PC-9 (cell line): ENCODE measurements around the gene NFIA. TPM values are rescaled to one million over a fixed set of nuclear protein-coding genes. Genes with fewer than 3 reads are reported as not detected.

Experiments used
- BruUV-seq: library from RNA; stranded (reverse); fragments of 400-500 nt; replicated peaks from 2 replicates; lab custom pipeline; 2021; lab: Mats Ljungman, UMichigan
- CTCF ChIA-PET: fragments of 300-600 bp; sonication (Branson Sonifier 250); formaldehyde crosslinking; loops from one replicate; lab custom pipeline; 2022; ENCODE audit warnings: antibody characterized with exemption; lab: Charles Lee
- POLR2A ChIA-PET: fragments of 300-600 bp; sonication (Branson Sonifier 250); formaldehyde crosslinking; loops from one replicate; lab custom pipeline; 2022; ENCODE audit warnings: antibody characterized with exemption; ENCODE audit not compliant: unreplicated experiment; lab: Charles Lee
- DNase-seq, 2 experiments: peaks; one replicate each; pipeline versions ENCODE4 v3.0.0 to v3.0.0-alpha.2; 2015 to 2022; ENCODE audit warnings: mixed read lengths in 1 of 2
- H2AFZ ChIP-seq: fragments of 200-600 bp; sonication (generic); 2 replicates; pipeline ENCODE4 v1.8.1; 2017; ENCODE audit warnings: antibody characterized with exemption
- H3F3A ChIP-seq: fragments of 200-600 bp; sonication (generic); 2 replicates; pipeline ENCODE4 v1.8.1; 2017; ENCODE audit warnings: antibody characterized with exemption, mild to moderate bottlenecking, low read depth; ENCODE audit not compliant: insufficient read depth
- H3K27ac ChIP-seq: fragments of 200-600 bp; sonication (generic); 2 replicates; pipeline ENCODE4 v1.6.1; 2016; ENCODE audit warnings: mixed run types
- H3K27me3 ChIP-seq: fragments of 200-600 bp; sonication (generic); 2 replicates; pipeline ENCODE4 v1.6.1; 2016; ENCODE audit warnings: low read depth, mixed run types; ENCODE audit not compliant: insufficient read depth
- H3K36me3 ChIP-seq: fragments of 200-600 bp; sonication (generic); 2 replicates; pipeline ENCODE4 v1.6.1; 2016; ENCODE audit warnings: low read depth, mixed run types
- H3K4me1 ChIP-seq: fragments of 200-600 bp; sonication (generic); replicated peaks from 2 replicates; pipeline ENCODE4 v1.6.1; 2016; ENCODE audit warnings: mixed run types; ENCODE audit not compliant: insufficient read depth
- H3K4me2 ChIP-seq: fragments of 200-600 bp; sonication (generic); 2 replicates; pipeline ENCODE4 v1.6.1; 2017; ENCODE audit warnings: mixed run types
- H3K4me3 ChIP-seq: fragments of 200-600 bp; sonication (generic); 2 replicates; pipeline ENCODE4 v1.6.1; 2016; ENCODE audit warnings: mixed run types
- H3K79me2 ChIP-seq: fragments of 200-600 bp; sonication (generic); 2 replicates; pipeline ENCODE4 v1.6.1; 2017; ENCODE audit warnings: low read depth, mixed run types
- H3K9me2 ChIP-seq: fragments of 200-600 bp; sonication (generic); 2 replicates; pipeline ENCODE4 v1.8.1; 2017; ENCODE audit warnings: mild to moderate bottlenecking; ENCODE audit not compliant: insufficient read depth
- H3K9me3 ChIP-seq: fragments of 200-600 bp; sonication (generic); 2 replicates; pipeline ENCODE4 v1.8.1; 2016; ENCODE audit warnings: low read depth; ENCODE audit not compliant: insufficient read depth
- H4K20me1 ChIP-seq: fragments of 200-600 bp; sonication (generic); 2 replicates; pipeline ENCODE4 v1.8.1; 2017; ENCODE audit not compliant: insufficient read depth
- EZH2 ChIP-seq: fragments of 200-600 bp; sonication (generic); IDR thresholded peaks from 2 replicates; pipeline ENCODE4 v1.8.0; 2017; ENCODE audit warnings: antibody characterized with exemption, low read depth
- intact Hi-C: fragments of 100-400 bp; cut with micrococcal nuclease; formaldehyde crosslinking; loops from one replicate; pipeline ENCODE4 v1.10.0; 2022; ENCODE audit not compliant: unreplicated experiment
- total RNA-seq: library from RNA; stranded (reverse); gene quantifications from 2 replicates; pipeline ENCODE4 v1.2.3, GENCODE V29; 2021
- TF ChIP-seq, protein P1 (sequence below): fragments of 200-600 bp; sonication (generic); conservative IDR thresholded peaks from 2 replicates; pipeline ENCODE4 v1.6.1; 2017; ENCODE audit warnings: mixed run types, antibody characterized with exemption, mild to moderate bottlenecking, moderate library complexity

Gene NFIA
- total RNA-seq, 1 experiment from 2014 or later: 26.7 TPM

DNA sequence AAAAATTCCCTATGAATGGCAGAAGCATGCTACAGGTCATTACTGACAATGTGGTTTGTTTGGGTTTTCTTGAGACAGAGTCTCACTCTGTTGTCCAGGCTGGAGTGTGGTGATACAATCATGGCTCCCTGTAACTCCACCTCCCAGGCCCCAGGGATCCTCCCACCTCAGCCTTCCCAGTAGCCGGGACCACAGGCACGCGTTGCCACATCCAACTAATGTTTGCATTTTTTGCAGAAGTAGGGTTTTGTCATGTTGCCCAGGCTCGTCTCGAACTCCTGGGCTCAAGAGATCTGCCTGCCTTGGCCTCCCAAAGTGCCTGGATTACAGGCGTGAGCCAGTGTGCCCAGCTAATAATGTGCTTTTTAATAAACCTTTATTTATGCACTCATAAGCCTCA, 259.1 kb downstream of the NFIA start:
- no TSS peak for BruUV-seq
- TF ChIP-seq, protein P1, sequence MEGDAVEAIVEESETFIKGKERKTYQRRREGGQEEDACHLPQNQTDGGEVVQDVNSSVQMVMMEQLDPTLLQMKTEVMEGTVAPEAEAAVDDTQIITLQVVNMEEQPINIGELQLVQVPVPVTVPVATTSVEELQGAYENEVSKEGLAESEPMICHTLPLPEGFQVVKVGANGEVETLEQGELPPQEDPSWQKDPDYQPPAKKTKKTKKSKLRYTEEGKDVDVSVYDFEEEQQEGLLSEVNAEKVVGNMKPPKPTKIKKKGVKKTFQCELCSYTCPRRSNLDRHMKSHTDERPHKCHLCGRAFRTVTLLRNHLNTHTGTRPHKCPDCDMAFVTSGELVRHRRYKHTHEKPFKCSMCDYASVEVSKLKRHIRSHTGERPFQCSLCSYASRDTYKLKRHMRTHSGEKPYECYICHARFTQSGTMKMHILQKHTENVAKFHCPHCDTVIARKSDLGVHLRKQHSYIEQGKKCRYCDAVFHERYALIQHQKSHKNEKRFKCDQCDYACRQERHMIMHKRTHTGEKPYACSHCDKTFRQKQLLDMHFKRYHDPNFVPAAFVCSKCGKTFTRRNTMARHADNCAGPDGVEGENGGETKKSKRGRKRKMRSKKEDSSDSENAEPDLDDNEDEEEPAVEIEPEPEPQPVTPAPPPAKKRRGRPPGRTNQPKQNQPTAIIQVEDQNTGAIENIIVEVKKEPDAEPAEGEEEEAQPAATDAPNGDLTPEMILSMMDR: no peak
- TF ChIP-seq EZH2: no peak
- no peaks in the 10 kb centered on the region for H3K9me2 ChIP-seq
- H3K4me3 ChIP-seq: no peak overlapping the region
- ChIA-PET CTCF (no interaction called here), POLR2A (no interaction called here)
- H3F3A ChIP-seq: peaks cover 28% of the 10 kb centered on the region
- 0 out of 2 replicates have a peak, but pooled peaks cover 9% of the 10 kb centered on the region for H3K79me2 ChIP-seq
- H3K4me1 ChIP-seq: peaks cover 31% of the 10 kb centered on the region
- H4K20me1 ChIP-seq: no peaks in the 10 kb centered on the region
- no peak overlapping the region for H3K4me2 ChIP-seq
- no peak overlapping the region for H3K27ac ChIP-seq
- no peaks in the 10 kb centered on the region for H3K27me3 ChIP-seq
- no peak overlapping the region for H2AFZ ChIP-seq
- DNase-seq: no peak
- no peaks in the 10 kb centered on the region for H3K9me3 ChIP-seq
- intact Hi-C loops: no loop called here
- H3K36me3 ChIP-seq: no peaks in the 10 kb centered on the region

DNA sequence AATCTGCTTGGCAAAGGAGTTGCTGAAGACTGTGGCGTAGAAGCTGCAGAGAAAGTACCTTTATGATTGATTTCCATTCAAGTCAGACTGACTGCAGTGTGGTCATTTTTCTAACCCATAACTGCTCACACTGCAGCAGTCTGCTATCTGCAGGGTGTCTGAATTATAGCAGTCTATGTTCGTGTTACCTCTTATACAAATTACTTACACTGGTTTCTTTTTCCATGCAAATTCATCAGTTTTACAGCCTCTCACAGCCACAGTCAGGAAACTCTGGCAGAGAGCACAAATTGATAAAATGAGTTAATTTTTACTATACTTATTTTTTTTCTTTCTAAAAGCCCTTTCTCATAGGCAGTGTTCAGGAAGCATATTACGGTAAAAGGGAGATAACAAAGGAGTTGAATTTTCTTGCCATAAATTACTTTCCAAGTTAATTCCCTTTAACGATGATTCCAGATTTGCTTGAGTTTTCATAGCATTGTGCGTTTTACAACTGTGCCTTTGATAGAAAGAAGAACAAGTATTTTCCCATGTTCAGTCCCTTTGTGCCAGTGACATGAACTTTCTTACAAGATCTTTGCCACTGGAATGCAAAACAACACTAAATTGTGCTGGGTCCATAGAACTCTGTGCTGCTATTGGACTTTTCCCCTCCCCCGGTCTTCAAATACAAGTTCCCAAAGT, 261.5 kb downstream of the NFIA start:
- no peak overlapping the region for H3K4me3 ChIP-seq
- BruUV-seq: no TSS peak
- H3K27ac ChIP-seq: no peak overlapping the region
- H3K4me1 ChIP-seq: peaks cover 8% of the 10 kb centered on the region
- TF ChIP-seq, protein P1: no peak
- no peak for TF ChIP-seq EZH2
- intact Hi-C loops: no loop called here
- no peaks in the 10 kb centered on the region for H4K20me1 ChIP-seq
- POLR2A ChIA-PET: no interaction called here
- H3F3A ChIP-seq: peaks cover 4% of the 10 kb centered on the region; the same call in 1 of the 2 replicates
- no peak for DNase-seq
- no peaks in the 10 kb centered on the region for H3K9me2 ChIP-seq
- no peaks in the 10 kb centered on the region for H3K9me3 ChIP-seq
- H3K79me2 ChIP-seq: 0 out of 2 replicates have a peak, but pooled peaks cover 9% of the 10 kb centered on the region
- H3K4me2 ChIP-seq: no peak overlapping the region
- H2AFZ ChIP-seq: no peak overlapping the region
- CTCF ChIA-PET: no interaction called here
- H3K36me3 ChIP-seq: no peaks in the 10 kb centered on the region
- no peaks in the 10 kb centered on the region for H3K27me3 ChIP-seq

GRCh38 chr1:61344696-61345095, 262.3 kb downstream of the NFIA start:
- no peak for TF ChIP-seq EZH2
- TF ChIP-seq, protein P1: no peak
- Histone ChIP-seq H3K27me3 (no peaks in the 10 kb centered on the region), H2AFZ (no peak overlapping the region), H3K4me2 (no peak overlapping the region), H3K36me3 (no peaks in the 10 kb centered on the region), H4K20me1 (no peaks in the 10 kb centered on the region), H3K9me2 (no peaks in the 10 kb centered on the region), H3K9me3 (no peaks in the 10 kb centered on the region), H3K4me1 (no peaks in the 10 kb centered on the region), H3F3A (no peaks in the 10 kb centered on the region), H3K27ac (no peak overlapping the region), H3K79me2 (0 out of 2 replicates have a peak, but pooled peaks cover 9% of the 10 kb centered on the region), H3K4me3 (no peak overlapping the region)
- DNase-seq: no peak
- no TSS peak for BruUV-seq
- ChIA-PET POLR2A (no interaction called here), CTCF (no interaction called here)
- intact Hi-C loops: no loop called here
